ENCODE measurements around the gene TLK1. TPM values are rescaled to one million over a fixed set of nuclear protein-coding genes. Genes with fewer than 3 reads are reported as not detected.

Gene TLK1
- total and polyA plus RNA-seq, 9 of the 15 experiments (the other 6 are each of a cell fraction or from before 2014, with no cell fraction given), result 20.2 to 101 (median 40.5) TPM

- TF ChIP-seq, protein P1, sequence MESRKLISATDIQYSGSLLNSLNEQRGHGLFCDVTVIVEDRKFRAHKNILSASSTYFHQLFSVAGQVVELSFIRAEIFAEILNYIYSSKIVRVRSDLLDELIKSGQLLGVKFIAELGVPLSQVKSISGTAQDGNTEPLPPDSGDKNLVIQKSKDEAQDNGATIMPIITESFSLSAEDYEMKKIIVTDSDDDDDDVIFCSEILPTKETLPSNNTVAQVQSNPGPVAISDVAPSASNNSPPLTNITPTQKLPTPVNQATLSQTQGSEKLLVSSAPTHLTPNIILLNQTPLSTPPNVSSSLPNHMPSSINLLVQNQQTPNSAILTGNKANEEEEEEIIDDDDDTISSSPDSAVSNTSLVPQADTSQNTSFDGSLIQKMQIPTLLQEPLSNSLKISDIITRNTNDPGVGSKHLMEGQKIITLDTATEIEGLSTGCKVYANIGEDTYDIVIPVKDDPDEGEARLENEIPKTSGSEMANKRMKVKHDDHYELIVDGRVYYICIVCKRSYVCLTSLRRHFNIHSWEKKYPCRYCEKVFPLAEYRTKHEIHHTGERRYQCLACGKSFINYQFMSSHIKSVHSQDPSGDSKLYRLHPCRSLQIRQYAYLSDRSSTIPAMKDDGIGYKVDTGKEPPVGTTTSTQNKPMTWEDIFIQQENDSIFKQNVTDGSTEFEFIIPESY (CRISPR knock-in tag; IDR thresholded peaks at IDR 0.05), result peak; percentile 100
- no peak for TF ChIP-seq TAF15 (IDR thresholded peaks at IDR 0.05; ENCODE audit: low read depth, low read length)
- TF ChIP-seq ZNF175 (CRISPR knock-in tag; IDR thresholded peaks at IDR 0.05; ENCODE audit: low read depth), result peak; percentile 32; the same call in 1 of the 2 replicates
- TF ChIP-seq CREM (IDR thresholded peaks at IDR 0.05; ENCODE audit: low read depth), result peak; percentile 14; the same call in 1 of the 2 replicates
- peak; percentile 32 for TF ChIP-seq HMGN3 (IDR thresholded peaks at IDR 0.05; ENCODE audit: borderline replicate concordance, extremely low read depth, insufficient read length, low read depth, low read length)
- TF ChIP-seq RBM39 (optimal IDR thresholded peaks at IDR 0.05; ENCODE audit: low read depth, low read length), result no peak
- peak; percentile 18; the same call in 1 of the 2 replicates for TF ChIP-seq FOXJ2 (tag; IDR thresholded peaks at IDR 0.05)
- TF ChIP-seq CAMTA2 (CRISPR knock-in tag; conservative IDR thresholded peaks at IDR 0.05), result no peak
- TF ChIP-seq MEIS2 (IDR thresholded peaks at IDR 0.05; ENCODE audit: partially characterized antibody), result peak; percentile 42
- 0 out of 2 replicates have a peak, but pooled peaks have one; percentile 48 for TF ChIP-seq SMAD3 (CRISPR knock-in tag; conservative IDR thresholded peaks at IDR 0.05)
- TF ChIP-seq, protein P2, sequence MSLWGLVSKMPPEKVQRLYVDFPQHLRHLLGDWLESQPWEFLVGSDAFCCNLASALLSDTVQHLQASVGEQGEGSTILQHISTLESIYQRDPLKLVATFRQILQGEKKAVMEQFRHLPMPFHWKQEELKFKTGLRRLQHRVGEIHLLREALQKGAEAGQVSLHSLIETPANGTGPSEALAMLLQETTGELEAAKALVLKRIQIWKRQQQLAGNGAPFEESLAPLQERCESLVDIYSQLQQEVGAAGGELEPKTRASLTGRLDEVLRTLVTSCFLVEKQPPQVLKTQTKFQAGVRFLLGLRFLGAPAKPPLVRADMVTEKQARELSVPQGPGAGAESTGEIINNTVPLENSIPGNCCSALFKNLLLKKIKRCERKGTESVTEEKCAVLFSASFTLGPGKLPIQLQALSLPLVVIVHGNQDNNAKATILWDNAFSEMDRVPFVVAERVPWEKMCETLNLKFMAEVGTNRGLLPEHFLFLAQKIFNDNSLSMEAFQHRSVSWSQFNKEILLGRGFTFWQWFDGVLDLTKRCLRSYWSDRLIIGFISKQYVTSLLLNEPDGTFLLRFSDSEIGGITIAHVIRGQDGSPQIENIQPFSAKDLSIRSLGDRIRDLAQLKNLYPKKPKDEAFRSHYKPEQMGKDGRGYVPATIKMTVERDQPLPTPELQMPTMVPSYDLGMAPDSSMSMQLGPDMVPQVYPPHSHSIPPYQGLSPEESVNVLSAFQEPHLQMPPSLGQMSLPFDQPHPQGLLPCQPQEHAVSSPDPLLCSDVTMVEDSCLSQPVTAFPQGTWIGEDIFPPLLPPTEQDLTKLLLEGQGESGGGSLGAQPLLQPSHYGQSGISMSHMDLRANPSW (CRISPR knock-in tag; IDR thresholded peaks at IDR 0.05), result 0 out of 2 replicates have a peak, but pooled peaks have one; percentile 62
- TF ChIP-seq, protein P3, sequence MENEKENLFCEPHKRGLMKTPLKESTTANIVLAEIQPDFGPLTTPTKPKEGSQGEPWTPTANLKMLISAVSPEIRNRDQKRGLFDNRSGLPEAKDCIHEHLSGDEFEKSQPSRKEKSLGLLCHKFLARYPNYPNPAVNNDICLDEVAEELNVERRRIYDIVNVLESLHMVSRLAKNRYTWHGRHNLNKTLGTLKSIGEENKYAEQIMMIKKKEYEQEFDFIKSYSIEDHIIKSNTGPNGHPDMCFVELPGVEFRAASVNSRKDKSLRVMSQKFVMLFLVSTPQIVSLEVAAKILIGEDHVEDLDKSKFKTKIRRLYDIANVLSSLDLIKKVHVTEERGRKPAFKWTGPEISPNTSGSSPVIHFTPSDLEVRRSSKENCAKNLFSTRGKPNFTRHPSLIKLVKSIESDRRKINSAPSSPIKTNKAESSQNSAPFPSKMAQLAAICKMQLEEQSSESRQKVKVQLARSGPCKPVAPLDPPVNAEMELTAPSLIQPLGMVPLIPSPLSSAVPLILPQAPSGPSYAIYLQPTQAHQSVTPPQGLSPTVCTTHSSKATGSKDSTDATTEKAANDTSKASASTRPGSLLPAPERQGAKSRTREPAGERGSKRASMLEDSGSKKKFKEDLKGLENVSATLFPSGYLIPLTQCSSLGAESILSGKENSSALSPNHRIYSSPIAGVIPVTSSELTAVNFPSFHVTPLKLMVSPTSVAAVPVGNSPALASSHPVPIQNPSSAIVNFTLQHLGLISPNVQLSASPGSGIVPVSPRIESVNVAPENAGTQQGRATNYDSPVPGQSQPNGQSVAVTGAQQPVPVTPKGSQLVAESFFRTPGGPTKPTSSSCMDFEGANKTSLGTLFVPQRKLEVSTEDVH (IDR thresholded peaks at IDR 0.05; ENCODE audit: low read depth, partially characterized antibody), result no peak
- TF ChIP-seq ZNF277 (CRISPR knock-in tag; IDR thresholded peaks at IDR 0.05; ENCODE audit: borderline replicate concordance), result no peak
- TF ChIP-seq, protein P4, sequence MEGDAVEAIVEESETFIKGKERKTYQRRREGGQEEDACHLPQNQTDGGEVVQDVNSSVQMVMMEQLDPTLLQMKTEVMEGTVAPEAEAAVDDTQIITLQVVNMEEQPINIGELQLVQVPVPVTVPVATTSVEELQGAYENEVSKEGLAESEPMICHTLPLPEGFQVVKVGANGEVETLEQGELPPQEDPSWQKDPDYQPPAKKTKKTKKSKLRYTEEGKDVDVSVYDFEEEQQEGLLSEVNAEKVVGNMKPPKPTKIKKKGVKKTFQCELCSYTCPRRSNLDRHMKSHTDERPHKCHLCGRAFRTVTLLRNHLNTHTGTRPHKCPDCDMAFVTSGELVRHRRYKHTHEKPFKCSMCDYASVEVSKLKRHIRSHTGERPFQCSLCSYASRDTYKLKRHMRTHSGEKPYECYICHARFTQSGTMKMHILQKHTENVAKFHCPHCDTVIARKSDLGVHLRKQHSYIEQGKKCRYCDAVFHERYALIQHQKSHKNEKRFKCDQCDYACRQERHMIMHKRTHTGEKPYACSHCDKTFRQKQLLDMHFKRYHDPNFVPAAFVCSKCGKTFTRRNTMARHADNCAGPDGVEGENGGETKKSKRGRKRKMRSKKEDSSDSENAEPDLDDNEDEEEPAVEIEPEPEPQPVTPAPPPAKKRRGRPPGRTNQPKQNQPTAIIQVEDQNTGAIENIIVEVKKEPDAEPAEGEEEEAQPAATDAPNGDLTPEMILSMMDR (IDR thresholded peaks at IDR 0.05 in 2 of 3, conservative IDR thresholded peaks at IDR 0.05 in 1 of 3; ENCODE audit: insufficient read depth in 2 of 3, low read depth in 1 of 3, low read length in 3 of 3), result peak; percentile 42 to 73 (median 65)
- peak; percentile 40; the same call in 1 of the 2 replicates for TF ChIP-seq SUPT5H (IDR thresholded peaks at IDR 0.05)
Observed at GRCh38 chr2:170966648-170967396, 193.9 kb downstream of the TLK1 start (continued).

Data from K562 (cell line).